GM18502 (cell line): Measurements from ENCODE around the gene ERP44.
"Not testable (repeated sequence)": the region's sequence is repeated elsewhere in the genome, so short reads cannot be mapped to it uniquely, and the experiment has no call there.

Source experiments
- ATAC-seq: cut with Tn5 transposase; IDR thresholded peaks from one replicate; pipeline ENCODE4 v1.9.1; 2021; ENCODE audit warnings: mild to moderate bottlenecking; ENCODE audit not compliant: unreplicated experiment, poor library complexity

ERP44 gene

DNA sequence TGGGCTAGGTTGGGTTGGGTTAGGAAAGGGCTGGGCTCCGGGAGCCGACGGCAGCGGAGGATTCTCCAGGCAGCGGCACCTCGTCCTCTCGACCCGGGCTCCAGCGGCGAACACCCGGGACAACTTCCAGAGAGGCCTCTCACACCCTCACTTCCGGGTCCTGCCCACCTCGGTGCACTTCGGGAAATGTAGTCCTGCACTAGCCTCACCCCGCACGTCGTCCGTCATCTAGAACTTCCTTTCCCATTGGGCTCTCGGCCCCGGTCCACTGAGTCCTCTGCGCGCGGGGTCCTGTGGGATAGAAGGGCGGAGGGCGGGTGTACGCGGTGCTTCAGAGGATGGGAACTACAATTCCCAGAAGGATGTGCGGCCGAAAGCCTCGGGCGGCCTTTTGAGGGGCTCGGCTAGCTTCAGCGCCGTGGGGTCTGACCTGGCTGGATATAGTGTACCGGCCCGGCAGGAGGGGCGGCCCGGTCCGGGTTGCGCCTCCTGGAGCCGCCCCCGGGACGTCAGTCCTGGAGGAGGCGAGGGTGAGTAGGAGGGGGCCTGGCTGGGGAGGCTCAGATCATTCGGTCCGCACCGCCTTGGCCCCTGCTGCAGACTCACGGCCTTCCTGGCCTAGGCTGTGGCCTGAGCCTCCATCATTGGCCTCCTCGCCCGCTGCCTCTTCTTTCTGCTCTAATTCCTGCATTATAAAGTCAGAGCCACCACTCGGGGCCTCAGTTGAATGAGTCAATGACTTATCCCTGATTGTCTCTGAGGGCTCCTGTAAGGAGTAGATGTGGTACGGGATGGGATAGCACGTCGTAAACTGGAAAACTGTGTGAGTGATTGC is at the start of gene ERP44, which contains the start of gene INVS:
ERP44 (minus strand) TSS at position 114 of the 835 bp plus-strand sequence. CDS start 160 bp downstream, outside the sequence.
INVS (plus strand) TSS at position 357 of the 835 bp plus-strand sequence. CDS start 5,279 bp downstream, outside the sequence.
- peak; percentile 97 for ATAC-seq

DNA sequence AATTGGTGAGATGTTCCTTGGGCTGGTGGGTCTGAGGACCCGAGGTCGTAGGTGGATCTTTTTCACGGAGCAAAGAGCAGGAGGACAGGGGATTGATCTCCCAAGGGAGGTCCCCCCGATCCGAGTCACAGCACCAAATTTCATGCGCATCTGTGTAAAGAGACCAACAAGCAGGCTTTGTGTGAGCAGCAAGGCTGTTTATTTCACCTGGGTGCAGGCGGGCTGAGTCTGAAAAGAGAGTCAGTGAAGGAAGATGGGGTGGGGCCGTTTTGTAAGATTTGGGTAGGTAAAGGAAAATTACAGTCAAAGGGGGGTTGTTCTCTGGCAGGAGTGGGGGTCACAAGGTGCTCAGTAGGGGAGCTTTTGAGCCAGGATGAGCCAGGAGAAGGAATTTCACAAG is 47.2 kb upstream of the ERP44 start:
- ATAC-seq = not testable (repeated sequence)

DNA sequence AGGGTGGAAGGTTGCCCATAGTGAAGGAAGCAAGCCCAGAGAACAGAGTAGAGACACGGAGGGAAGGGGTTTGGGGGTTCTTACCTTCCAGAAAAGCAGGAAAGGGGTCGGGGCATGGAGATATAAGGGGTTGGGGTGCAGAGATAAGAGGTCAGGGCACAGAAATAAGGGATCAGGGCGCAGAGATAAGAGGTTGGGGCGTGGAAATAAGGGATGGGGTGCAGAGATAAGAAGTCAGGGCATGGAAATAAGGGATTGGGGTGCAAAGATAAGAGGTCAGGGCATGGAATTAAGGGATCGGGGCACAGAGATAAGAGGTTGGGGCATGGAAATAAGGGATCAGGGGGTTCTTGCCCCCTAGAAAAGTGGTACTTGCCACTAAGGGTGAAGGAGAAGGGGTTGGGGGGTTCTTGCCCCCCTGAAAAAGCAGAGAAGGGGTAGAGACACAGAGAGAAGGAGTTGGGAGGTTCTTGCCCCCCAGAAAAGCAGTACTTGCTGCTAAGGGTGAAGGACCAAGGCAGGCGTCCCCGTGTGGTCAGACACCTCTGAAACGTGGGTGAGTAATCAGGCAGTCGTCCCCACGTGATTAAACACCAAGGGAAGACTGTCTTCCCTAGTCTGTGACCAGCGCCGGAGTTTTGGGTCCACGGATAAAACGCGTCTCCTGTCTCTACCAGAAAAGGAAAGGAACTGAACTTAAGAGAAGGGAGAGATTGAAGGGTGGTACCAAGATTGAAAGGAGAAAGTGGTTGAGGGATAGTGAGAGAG is 46.6 kb upstream of the ERP44 start:
- ATAC-seq = not testable (repeated sequence)

DNA sequence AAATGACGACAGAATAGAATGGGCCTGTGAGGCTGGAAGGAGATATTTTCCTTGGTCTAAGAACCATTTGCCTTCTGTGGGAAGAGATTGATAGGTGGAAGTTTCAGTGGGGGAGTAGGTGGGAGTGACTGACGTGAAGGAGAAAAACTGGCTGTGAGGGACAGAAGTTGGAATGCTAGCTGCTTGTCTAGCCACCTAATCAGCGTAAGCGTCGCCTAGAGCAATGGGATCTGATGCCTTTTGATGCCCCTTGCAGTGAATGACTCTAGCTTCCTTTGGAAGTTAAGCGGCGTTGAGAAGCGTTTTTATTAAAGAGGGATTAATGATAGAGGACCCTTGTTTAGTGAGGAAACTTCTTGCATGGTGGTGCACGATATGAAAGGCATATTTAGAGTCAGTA is 43.1 kb upstream of the ERP44 start:
- ATAC-seq = not testable (repeated sequence)

DNA sequence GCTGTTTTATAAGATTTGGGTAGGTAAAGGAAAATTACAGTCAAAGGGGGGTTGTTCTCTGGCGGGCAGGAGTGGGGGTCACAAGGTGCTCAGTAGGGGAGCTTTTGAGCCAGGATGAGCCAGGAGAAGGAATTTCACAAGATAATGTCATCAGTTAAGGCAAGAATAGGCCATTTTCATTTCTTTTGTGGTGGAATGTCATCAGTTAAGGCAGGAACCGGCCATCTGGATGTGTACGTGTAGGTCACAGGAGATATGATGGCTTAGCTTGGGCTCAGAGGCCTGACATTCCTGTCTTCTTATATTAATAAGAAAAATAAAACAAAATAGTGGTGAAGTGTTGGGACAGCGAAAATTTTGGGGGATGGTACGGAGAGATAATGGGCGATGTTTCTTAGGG is 41.5 kb upstream of the ERP44 start:
- not testable (repeated sequence) for ATAC-seq

DNA sequence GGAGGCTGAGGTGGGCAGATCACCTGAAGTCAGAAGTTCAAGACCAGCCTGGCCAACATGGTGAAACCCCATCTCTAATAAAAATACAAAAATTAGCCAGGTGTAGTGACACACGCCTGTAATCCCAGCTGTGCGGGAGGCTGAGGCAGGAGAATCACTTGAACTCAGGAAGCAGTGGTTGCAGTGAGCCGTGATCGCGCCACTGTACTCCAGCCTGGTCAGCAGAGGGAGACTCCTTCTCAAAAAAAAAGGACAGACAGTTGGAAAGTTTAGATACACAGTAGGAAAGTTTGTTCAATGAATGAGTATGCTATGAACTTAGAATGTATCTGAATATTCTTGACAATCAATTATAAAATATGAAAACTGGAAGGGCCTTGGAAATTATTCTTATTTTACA is 38.0 kb upstream of the ERP44 start:
- ATAC-seq = not testable (repeated sequence)

DNA sequence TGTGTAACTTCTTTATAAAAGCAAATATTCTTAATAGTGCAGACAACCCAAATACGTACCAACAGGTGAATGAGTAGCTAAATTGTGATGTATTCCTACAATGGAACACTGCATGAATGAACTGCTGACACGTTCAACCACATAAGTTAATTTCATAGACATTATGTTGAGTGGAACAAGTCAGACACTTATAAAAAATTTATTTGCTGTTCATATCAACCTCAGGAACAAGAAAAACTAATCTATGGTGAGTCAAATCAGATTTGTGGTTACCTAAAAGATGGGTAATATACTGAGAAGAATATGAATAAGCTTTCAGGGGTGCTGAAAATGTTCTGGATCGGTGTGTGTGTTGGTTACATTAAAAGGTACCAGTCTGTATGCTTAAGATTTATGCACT is 35.9 kb upstream of the ERP44 start:
- no peak for ATAC-seq

DNA sequence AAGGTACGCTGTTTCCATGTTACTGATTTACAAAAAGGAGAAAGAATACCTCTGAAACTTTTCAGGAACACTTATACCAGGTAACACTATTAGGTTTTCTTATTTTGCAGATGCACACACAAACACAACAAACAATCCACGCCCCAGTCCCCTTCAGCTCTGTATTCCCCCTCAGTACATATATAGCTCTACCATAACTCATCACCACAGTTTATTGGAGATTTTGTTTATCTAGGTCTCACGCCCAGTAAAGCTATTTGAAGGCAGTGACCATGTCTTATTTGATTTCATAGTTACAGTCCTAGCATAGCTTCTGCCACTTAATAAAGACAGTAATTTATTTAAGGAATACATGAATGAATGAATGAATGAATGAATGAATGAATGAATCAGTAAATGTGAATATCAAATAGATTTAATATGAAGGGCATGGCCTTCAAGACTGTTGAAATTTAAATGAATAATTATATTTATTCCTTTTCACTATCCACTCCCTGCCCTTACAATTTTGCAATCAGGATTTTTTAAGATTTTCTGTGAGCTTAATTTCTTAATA is 33.2 kb upstream of the ERP44 start:
- no peak for ATAC-seq

DNA sequence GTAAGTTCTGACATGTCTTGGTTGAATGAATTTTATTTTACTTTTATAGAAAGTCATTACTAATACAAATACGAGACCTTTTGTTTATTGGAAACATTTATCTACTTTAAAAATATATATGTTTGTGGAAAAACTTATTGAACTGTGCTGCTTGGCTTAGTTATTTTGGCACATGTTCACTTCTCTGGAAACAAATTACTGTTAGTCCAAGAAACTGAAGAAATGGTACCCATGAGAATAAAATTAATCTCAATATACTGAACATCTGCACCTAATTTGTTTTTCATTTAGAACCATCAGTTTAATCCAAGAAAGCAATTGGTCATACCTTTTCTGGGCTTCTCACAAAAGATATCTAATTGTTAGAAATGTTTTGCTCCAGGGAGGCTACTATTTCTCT is 32.4 kb upstream of the ERP44 start:
- ATAC-seq = no peak

DNA sequence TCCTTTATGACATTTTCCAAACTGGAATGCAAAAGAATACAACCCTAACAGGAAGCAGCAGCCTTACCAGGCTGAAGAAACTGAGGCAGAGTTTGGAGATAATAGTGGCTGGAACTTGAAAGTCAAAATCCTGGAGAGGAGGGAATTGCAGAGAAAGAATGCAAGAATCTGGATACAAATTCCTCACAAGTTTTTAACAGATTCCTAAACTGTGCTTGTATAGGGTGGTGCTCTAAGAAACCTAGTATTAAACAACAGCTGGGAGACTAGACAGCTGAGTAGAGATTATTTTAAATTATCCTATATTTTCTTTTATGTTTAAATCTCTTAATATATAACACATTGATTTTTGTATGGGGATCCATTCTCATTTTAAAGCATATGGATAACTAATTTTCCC is 31.0 kb upstream of the ERP44 start:
- ATAC-seq = no peak

DNA sequence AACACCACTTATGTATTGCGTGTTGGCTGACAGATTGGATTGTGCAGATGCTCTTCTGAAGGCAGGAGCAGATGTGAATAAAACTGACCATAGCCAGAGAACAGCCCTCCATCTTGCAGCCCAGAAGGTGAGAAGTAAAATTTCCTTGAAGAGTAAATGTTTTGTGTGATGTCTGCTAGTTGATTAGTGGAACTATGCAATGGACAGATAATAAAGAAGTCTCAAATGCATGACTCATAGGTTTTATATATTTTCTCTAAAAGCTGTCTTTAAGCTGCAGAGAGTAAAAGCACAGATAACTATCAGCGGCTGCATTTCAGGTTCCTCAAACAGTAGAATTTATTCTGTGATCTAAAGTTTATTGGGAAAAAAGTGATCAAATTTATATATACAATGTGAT is 27.6 kb upstream of the ERP44 start:
- no peak for ATAC-seq

DNA sequence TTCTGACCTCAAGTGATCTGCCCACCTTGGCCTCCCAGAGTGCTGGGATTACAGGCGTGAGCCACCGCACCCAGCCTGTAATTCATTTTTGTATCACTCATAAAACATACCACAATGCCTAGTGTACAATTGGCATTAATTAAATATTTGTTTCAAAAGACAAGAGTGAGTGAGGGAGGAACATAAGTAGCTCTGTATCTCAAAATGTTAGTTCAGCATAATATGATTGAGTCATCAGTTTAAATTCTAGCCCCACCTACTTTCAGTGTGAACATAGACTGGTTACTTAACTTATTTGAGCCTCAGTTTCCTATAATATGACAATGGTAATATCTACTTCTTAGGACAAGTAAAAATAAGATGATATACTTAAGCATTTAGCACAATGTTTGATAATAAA is 27.1 kb upstream of the ERP44 start:
- ATAC-seq = no peak

DNA sequence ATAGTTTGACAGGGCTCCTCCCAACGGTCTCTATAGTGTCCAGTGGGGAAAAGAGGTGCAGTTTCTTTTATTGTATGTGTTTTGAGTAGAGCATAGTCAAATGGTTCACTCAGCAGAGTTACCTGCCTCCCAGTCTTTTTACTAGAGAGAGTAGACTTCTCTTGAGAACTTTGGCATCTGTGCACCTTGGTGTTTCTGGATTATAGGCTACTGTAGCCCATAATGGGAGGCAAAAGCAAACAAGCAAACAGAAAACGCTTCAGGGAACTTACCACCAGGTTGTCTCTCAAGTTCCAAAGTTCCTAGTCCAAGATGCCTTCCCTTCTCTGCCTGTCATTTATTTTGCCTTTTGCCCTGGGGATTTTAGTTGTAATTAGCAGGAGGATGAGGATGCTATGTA is 26.4 kb upstream of the ERP44 start:
- no peak for ATAC-seq

DNA sequence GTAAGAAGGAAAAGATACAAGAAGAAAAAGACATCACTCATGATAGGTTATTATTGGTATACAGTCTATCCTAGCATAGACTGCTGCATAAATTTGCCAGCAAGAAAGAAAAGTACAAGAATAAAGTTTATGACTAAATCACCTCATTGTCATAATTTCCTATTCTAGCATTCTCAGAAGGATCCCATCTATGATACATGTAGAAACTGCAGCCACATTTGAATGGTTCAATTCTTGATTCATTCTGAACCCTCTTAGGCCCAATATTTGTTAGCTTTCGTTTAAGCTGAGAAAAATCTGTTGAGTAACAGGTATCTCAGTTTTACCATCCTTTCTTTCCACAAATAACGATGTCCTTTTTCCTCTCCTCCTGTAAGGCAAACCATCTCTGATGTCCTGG is 21.5 kb upstream of the ERP44 start:
- no peak for ATAC-seq

DNA sequence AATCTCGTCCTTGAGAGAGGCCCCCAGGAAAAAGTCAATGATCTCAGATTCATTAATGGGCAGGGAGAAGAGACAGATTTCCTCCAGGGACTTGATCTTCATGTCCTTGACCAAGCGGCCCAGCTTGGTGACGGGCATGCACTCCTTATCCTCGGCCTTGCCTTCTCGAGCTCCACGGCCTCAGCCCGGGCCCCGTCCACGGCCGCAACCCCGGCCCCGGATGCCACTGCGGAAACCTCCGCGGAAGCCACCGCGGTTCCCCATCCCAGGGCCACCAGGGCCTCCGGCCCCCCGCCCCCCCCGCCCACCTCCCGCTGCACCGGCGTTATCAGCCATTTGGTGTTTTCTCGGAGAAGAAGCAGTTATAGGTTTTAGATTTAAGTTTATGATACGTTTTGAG is 18.5 kb upstream of the ERP44 start:
- no peak for ATAC-seq

DNA sequence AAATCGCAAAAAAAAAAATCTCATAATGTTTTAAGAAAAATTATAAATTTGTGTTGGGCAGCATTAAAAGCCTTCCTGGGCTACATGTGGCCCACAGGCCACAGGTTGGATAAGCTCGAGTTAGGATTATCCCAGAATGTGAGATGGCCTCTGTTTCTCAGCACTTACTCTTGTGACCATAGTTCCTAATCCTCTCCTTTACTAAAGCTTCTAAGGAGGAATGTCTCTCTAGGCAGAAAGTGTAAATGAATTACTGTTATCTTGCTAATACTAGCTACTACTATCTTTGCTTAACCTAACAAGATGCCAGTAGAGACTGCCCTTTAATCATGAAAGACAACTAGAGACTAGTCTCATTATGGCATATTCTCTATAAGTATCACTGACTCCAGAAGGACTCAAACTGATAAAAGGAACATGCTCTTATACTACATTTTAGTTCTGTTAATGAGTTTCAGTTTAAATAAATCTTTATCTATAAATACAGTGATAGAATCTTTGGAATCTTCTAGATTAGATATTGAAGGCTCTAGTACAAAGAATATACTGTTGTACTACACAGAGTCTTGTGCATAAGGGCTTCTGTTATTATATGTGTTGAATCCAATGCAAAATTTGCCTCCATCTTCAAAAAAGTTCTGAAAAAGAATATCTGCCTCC is 14.0 kb upstream of the ERP44 start:
- ATAC-seq = no peak

DNA sequence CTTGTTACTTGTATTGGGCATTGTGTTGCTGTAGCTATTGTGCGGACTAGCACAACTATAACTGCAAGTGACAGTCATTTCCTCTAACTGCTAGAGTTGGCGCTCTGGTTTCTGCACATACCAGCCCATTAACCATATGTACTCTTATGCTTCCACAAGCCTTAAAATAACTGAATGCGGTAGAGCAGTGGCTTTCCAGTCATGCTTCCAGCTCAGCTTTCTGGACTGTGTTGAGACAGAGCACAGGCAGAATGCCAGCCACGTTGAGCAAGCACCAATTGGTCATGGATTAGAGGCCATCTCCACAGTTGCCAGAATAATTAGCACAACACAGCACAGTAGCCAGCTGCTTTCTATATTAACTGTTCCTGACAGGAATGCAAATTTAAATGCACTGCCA is 12.4 kb upstream of the ERP44 start:
- no peak for ATAC-seq

DNA sequence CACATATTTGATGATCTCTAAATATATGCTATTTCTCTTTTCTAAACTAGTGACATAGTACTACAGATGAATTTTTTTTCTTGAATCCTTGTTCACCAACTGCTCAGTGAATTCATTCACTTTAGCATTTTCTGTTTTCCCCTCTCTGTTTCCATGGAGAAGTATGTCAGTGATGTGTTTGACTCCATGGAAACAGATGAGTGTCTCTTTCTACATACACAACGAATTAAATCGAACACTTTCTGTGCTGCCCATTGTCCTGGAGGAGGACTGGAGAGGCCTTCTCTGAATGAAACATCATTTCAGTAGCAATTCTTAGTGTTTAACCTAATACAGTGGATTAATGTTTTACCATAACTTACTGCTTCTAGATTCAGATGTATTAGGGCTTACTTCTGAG is 9.8 kb upstream of the ERP44 start:
- ATAC-seq = no peak

DNA sequence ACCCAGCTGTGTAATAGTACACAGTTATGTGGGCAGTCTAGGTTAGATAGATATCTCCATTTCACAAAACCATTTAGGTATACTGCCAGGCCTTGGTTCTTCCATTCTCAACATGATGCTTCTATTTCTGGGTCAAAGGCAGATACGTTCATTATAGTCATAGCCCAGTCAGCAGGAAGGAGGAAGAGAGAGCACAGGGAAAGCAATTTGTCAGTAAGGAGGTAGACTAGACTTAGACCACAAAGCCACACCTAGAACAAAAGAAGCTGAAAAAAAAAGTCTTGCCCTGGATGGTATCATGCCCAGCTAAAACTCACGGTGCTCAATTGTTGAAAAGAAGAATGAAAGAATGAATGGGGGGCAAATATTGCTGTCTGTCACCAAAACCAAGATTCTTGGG is 7.8 kb upstream of the ERP44 start:
- no peak for ATAC-seq

DNA sequence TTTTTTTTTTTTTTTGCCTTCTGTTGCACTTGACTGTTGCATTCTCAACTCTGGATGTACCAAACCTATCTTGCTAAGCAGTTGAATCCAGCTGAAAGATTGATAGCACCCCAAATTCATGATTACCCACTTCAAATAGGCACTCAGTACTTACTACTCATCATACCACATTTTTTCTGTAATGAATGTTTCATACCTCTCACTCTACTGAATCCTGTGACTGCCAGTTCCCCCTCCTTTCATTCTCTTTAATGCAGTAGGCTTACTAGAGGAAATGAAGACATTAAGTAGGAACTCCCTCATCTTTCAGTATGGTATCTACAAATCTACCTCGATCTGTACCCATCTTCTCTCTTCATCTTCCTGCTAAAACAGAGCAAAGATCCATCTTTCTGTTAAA is 7.1 kb upstream of the ERP44 start:
- ATAC-seq = no peak

DNA sequence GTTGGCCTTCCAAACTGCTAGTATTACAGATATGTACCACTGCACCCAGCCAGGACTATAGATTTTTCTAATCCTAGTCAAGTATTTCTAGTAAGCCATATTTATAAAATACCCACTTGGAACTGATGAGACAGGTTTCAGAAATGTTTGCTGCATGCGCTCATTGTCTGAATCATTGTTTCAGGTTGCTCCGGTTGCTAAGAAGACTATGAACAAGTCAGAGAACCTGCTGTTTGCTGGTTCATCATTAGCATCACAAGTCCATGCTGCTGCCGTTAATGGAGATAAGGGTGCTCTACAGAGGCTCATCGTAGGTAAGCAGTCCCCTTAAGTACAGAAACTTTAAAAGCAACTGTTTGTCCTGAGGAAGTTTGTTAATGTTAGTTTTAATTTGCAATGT is 5.5 kb upstream of the ERP44 start:
- ATAC-seq = no peak
